Neural crest cell (in vitro differentiated cells): ENCODE measurements around the gene CHRNG. TPM values are rescaled to one million over a fixed set of nuclear protein-coding genes. Genes with fewer than 3 reads are reported as not detected.

Source experiments
- DNase-seq: peaks from one replicate; pipeline ENCODE4 v3.0.0; 2021; ENCODE audit warnings: low read depth, mixed read lengths, low spot score
- H3K27ac Mint-ChIP-seq: one replicate; pipeline ENCODE4 v1.8.0; 2021; ENCODE audit warnings: mild to moderate bottlenecking, mixed read lengths; ENCODE audit not compliant: unreplicated experiment
- H3K27me3 Mint-ChIP-seq: 2 replicates; pipeline ENCODE4 v1.8.0; 2021; ENCODE audit warnings: low read depth, mild to moderate bottlenecking, mixed read lengths
- H3K36me3 Mint-ChIP-seq: 2 replicates; pipeline ENCODE4 v1.8.0; 2021; ENCODE audit warnings: low read depth, mild to moderate bottlenecking, mixed read lengths
- H3K4me1 Mint-ChIP-seq: 2 replicates; pipeline ENCODE4 v1.8.0; 2021; ENCODE audit warnings: mixed read lengths
- H3K4me3 Mint-ChIP-seq: one replicate; pipeline ENCODE4 v1.8.0; 2021; ENCODE audit warnings: mild to moderate bottlenecking, mixed read lengths
- H3K9me3 Mint-ChIP-seq: 2 replicates; pipeline ENCODE4 v1.8.0; 2021; ENCODE audit warnings: mixed read lengths
- CTCF ChIP-seq: fragments of 200-600 bp; sonication (generic); conservative IDR thresholded peaks from 2 replicates; pipeline ENCODE4 v1.5.0; 2021; ENCODE audit warnings: antibody characterized with exemption, mild to moderate bottlenecking
- total RNA-seq: library from RNA; stranded (reverse); gene quantifications from 2 replicates; pipeline ENCODE4 v1.2.1, GENCODE V29; 2021

CHRNG gene
- total RNA-seq, 1 donor from 2014 or later = not detected

- Mint-ChIP-seq H3K36me3 (peaks cover 28% of the 10 kb centered on the region), H3K27ac (no peak overlapping the region), H3K9me3 (peaks cover 4% of the 10 kb centered on the region)
These were observed 4.6 kb downstream of the CHRNG start for GRCh38 chr2:232543928-232544631.

GRCh38 chr2:232544674-232545073, 5.2 kb downstream of the CHRNG start:
- no peaks in the 10 kb centered on the region for H3K27me3 Mint-ChIP-seq
- H3K9me3 Mint-ChIP-seq = peaks cover 4% of the 10 kb centered on the region
- no peak overlapping the region for H3K27ac Mint-ChIP-seq
- no peak for DNase-seq
- peaks cover 33% of the 10 kb centered on the region for H3K36me3 Mint-ChIP-seq
- peaks cover 12% of the 10 kb centered on the region for H3K4me1 Mint-ChIP-seq
- TF ChIP-seq CTCF = no peak
- no peak overlapping the region for H3K4me3 Mint-ChIP-seq

More at GRCh38 chr2:232543928-232544631, 4.6 kb downstream of the CHRNG start:
- H3K27me3 Mint-ChIP-seq = no peaks in the 10 kb centered on the region
- no peak for TF ChIP-seq CTCF
- DNase-seq = no peak
- H3K4me1 Mint-ChIP-seq = peaks cover 6% of the 10 kb centered on the region
- H3K4me3 Mint-ChIP-seq = no peak overlapping the region

- no peak for TF ChIP-seq CTCF
- peak overlapping the region; percentile 12 for H3K27ac Mint-ChIP-seq
- H3K27me3 Mint-ChIP-seq = no peaks in the 10 kb centered on the region
- H3K4me3 Mint-ChIP-seq = peak overlapping the region; percentile 57
- peaks cover 37% of the 10 kb centered on the region for H3K36me3 Mint-ChIP-seq
- H3K9me3 Mint-ChIP-seq = peaks cover 4% of the 10 kb centered on the region
- no peak for DNase-seq
- H3K4me1 Mint-ChIP-seq = peaks cover 18% of the 10 kb centered on the region
These were observed 6.3 kb downstream of the CHRNG start for GRCh38 chr2:232545511-232546375.

GRCh38 chr2:232547991-232548390, 8.5 kb downstream of the CHRNG start:
- H3K27ac Mint-ChIP-seq = no peak overlapping the region
- no peak for TF ChIP-seq CTCF
- peaks cover 33% of the 10 kb centered on the region for H3K4me1 Mint-ChIP-seq
- no peaks in the 10 kb centered on the region for H3K27me3 Mint-ChIP-seq
- H3K4me3 Mint-ChIP-seq = peak overlapping the region; percentile 66
- H3K36me3 Mint-ChIP-seq = peaks cover 43% of the 10 kb centered on the region
- DNase-seq = no peak
- peaks cover 4% of the 10 kb centered on the region for H3K9me3 Mint-ChIP-seq

GRCh38 chr2:232549655-232550353, 10.3 kb downstream of the CHRNG start:
- Mint-ChIP-seq H3K27me3 (no peaks in the 10 kb centered on the region), H3K36me3 (peaks cover 39% of the 10 kb centered on the region), H3K9me3 (peaks cover 4% of the 10 kb centered on the region), H3K4me1 (peaks cover 43% of the 10 kb centered on the region), H3K4me3 (peak overlapping the region; percentile 97), H3K27ac (peak overlapping the region; percentile 98)
- DNase-seq = no peak
- TF ChIP-seq CTCF = no peak
